Measurements from ENCODE around the gene P2RX6.
A peak's percentile ranks its signal among the peaks of the same experiment; 100 is the strongest.

P2RX6 gene

GRCh38 chr22:21018314-21018713, 3.3 kb downstream of the P2RX6 start:
- TF ChIP-seq, protein P1, sequence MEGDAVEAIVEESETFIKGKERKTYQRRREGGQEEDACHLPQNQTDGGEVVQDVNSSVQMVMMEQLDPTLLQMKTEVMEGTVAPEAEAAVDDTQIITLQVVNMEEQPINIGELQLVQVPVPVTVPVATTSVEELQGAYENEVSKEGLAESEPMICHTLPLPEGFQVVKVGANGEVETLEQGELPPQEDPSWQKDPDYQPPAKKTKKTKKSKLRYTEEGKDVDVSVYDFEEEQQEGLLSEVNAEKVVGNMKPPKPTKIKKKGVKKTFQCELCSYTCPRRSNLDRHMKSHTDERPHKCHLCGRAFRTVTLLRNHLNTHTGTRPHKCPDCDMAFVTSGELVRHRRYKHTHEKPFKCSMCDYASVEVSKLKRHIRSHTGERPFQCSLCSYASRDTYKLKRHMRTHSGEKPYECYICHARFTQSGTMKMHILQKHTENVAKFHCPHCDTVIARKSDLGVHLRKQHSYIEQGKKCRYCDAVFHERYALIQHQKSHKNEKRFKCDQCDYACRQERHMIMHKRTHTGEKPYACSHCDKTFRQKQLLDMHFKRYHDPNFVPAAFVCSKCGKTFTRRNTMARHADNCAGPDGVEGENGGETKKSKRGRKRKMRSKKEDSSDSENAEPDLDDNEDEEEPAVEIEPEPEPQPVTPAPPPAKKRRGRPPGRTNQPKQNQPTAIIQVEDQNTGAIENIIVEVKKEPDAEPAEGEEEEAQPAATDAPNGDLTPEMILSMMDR (IDR thresholded peaks at IDR 0.05; ENCODE audit: borderline replicate concordance, insufficient read depth, low read depth, low read length): no peak
- H3K4me3 ChIP-seq (ENCODE audit: low read depth, low read length): no peak overlapping the region

GRCh38 chr22:21020802-21021429, 6.0 kb downstream of the P2RX6 start:
- TF ChIP-seq, protein P1 (IDR thresholded peaks at IDR 0.05; ENCODE audit: borderline replicate concordance, insufficient read depth, low read depth, low read length): peak; percentile 63; the same call in 1 of the 2 replicates
- H3K4me3 ChIP-seq (ENCODE audit: low read depth, low read length): no peak overlapping the region

- H3K4me3 ChIP-seq (ENCODE audit: low read depth, low read length): no peak overlapping the region
- TF ChIP-seq, protein P1 (IDR thresholded peaks at IDR 0.05; ENCODE audit: borderline replicate concordance, insufficient read depth, low read depth, low read length): no peak
These were observed 7.5 kb downstream of the P2RX6 start for GRCh38 chr22:21022507-21022906.

- TF ChIP-seq, protein P1 (IDR thresholded peaks at IDR 0.05; ENCODE audit: borderline replicate concordance, insufficient read depth, low read depth, low read length): peak; percentile 14; the same call in 1 of the 2 replicates
- H3K4me3 ChIP-seq (ENCODE audit: low read depth, low read length): no peak overlapping the region
These were observed 8.1 kb downstream of the P2RX6 start for GRCh38 chr22:21022955-21023614.

GRCh38 chr22:21025266-21025665, 10.3 kb downstream of the P2RX6 start:
- no peak overlapping the region for H3K4me3 ChIP-seq (ENCODE audit: low read depth, low read length)
- TF ChIP-seq, protein P1 (IDR thresholded peaks at IDR 0.05; ENCODE audit: borderline replicate concordance, insufficient read depth, low read depth, low read length): no peak

- TF ChIP-seq, protein P1 (IDR thresholded peaks at IDR 0.05; ENCODE audit: borderline replicate concordance, insufficient read depth, low read depth, low read length): no peak
- no peak overlapping the region for H3K4me3 ChIP-seq (ENCODE audit: low read depth, low read length)
These were observed 11.1 kb downstream of the P2RX6 start for GRCh38 chr22:21025763-21026755.

Measured in GM12875 (cell line).